GM21737 (cell line): ENCODE results near the gene CCL25.
"Not testable (repeated sequence)": the region's sequence is repeated elsewhere in the genome, so short reads cannot be mapped to it uniquely, and the experiment has no call there.

Experiments
- ATAC-seq: cut with Tn5 transposase; IDR thresholded peaks from one replicate; pipeline ENCODE4 v1.9.1; 2021; ENCODE audit warnings: mild to moderate bottlenecking, moderate library complexity; ENCODE audit not compliant: unreplicated experiment

CCL25 gene, protein sequence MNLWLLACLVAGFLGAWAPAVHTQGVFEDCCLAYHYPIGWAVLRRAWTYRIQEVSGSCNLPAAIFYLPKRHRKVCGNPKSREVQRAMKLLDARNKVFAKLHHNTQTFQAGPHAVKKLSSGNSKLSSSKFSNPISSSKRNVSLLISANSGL

DNA sequence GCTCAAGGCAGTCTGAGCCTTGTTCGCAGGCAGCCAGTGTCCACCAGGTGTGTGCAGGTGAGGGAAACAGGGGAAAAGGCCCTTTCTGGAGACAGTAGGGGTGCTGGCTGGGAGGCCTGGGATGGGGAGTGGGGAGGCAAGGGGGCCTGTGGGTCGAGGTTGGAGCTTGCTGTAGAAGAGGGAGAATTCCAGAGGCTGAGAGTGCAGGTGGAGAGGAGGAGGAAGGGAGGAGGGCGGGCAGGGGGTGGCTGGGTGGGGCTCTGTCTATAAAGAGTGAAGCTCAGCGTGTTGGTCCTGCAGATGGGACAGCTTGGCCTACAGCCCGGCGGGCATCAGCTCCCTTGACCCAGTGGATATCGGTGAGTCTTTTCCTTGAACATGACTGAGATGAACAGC, at the start of gene CCL25:
CCL25 (plus strand) TSS at position 297 of the 396 bp plus-strand sequence. CDS start 290 bp downstream, outside the sequence.
- no peak for ATAC-seq

DNA sequence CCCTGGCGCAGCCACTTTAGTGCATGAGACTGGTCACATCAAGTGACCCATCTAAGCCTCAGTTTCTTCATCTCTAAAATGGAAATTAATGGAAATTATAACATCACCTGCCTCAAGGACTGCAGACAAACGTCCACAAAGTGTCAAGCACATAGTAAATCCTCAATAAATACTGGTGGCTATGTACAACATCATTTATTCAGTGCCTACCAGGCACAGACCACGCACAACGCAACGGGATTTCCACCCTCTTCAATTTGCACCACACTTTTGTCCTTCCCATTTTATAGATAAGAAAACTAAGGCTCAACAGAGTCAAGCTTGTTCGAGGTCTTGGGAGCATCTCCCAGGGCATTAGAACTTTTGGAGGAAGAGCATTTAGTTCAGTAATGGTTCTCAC, 48.6 kb upstream of the CCL25 start:
- ATAC-seq: no peak

DNA sequence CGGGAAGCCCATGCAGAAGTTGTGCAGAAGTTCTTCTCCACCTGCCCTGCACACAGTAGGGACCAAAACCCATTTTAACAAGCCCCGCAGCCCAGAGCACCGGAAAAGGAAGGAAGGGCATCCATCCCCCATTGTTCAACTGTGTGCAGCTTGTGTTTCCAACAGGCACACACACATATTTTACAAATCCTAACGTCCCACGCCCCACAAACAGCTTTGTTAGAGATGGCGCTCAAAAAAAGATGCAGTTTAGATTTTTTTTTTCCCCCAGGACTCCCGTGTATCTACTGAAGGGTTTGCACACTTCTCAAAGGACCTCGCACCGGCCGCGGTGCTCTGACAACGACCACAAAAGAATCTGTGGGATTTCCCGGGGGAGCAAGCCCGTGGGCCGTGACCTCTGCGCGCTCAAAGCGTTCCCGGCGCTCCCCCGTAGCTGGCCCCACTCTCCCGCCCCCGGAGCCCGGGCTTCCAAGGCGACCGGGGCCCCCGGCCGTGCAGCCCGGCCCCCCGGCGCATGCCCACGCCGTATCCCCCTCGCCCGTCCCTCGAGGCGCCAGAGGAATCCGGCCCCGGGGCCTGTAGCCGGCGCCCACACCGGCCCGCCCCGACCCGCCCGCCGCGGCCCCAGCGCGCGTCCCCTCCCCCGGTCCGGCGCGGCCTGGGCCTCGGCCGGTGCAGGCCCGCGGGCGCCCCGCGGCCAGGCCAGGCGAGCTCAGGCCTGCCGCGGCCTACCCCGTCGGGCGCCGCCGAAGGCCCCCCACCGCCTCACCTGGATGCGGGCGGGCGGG, 47.6 kb upstream of the CCL25 start:
- ATAC-seq: peak; percentile 5

DNA sequence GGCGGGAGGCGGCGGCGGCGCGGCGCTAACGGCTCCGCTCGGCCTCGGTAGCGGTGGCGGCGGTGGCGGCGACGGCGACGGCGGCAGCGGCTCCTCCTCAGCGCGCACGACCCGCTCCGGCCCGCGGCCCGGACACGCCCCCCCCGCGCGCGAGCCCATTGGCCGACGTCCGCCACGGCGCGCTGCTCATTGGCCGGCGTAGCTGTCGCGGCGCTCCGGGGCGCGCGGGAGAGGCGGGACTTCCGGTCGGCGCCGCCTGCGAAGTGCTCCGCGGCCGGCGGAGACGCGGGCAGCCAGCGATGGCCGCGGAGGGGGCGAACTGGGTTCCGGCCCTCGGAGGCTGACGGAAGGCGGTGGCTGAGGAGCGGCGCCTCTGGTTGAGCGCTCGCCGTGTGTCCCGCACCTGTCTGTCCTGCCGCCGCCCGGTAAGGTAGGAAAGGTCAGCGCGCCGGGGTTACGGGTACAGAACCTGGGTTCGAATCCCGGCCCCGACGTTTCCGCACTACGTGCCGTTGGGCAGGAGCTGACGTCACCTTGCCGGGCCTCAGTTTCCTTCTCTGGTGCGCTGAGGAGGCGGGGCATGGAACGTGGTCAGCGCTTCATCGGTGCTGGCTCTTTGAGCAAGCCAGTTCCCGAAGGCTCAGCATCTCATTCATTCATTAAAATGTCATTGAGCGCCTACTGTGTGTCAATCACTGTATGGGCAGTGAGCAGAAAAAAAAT, 46.9 kb upstream of the CCL25 start, which contains the start of gene ELAVL1:
ELAVL1 (minus strand) TSS at position 108 of the 723 bp plus-strand sequence. CDS start 13,826 bp downstream, outside the sequence.
- ATAC-seq: peak; percentile 67

DNA sequence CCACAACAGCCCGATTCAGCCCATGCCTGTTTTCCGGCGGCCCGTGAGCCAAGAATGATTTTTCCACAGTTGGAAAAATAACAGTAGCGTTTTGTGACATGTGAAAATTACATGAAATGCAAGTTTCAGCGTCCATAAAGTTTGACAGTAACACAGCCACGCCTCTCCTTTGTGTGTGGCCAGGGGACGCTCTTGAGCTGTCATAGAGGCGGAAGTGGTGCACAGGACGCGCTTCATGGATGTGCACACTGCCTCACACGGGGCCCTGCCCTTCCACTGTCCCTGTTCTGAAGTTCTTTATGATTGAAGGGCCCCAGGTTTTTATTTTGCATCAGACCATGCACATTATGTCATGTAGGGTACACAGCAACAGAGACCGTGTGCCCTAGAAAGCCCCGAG, 34.8 kb upstream of the CCL25 start:
- no peak for ATAC-seq

DNA sequence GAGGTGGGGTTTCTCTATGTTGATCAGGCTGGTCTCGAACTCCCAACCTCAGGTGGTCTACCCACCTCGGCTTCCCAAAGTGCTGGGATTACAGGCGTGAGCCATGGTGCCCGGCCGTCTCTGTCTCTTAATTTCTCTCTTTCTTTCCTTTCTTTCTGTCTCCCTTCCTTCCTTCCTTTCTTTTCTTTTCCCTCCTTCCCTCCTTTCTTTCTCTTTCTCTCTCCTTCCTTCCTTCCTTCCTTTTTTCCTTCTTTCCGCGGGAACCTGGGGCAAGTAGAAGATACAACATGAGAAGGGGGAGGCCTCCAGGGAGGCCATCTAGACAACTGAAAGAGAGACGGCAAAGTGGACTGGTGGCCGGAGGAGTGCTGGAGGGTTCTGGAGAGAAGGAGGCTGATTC, 31.9 kb upstream of the CCL25 start:
- ATAC-seq: no peak

DNA sequence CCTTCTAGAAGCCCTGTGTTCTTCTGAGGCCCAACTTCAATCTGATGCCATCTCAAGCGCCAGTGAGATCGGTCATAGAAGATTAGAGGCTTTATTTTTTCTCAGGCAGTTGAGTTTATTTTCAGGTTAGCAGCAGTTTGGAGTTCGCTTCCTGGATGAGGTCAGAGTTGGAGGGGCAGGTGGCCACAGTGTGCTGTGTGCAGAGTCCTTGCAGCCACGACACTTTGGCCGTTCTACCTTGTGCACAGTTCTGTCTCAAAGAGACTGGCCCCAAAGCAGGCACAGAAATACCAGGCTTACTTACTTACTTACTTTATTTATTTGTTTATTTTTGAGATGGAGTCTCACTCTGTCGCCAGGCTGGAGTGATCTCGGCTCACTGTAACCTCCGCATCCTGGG, 31.2 kb upstream of the CCL25 start:
- no peak for ATAC-seq

DNA sequence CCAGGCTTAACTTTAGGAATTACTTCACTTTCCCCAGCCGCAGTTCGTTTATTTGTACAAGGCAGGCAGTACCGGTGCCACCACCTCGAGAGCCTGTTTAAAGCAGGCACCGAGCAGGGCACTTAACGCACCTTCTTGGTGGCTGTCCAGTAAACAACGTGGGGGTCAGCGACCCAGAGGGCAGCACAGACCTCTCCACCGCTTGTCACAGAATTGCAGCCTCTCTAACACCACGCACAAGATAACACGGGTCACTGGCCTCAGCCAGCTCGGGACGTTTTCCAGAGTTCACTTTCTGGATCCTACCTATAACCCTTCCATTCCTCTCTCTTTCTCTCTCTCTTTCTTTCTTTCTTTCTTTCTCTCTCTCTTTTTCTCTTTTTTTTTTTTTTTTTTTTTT, 30.3 kb upstream of the CCL25 start:
- no peak for ATAC-seq

DNA sequence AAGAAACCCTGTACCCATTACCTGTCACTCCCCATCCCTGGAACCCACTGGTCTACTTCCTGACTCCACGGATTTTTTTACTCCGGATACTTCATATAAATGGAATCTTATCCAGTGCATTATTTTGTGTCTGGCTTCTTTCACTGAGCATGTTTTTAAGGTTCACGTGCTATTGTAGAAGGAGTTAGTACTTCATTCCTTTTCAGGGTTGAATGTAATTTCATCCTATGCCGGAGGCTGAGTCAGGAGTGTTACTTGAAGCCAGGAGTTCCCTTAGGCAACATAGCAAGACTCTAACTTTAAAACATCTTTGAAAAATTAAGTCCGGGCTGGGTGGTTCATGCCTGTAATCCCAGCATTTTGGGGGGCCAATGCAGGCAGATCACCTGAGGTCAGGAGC, 29.2 kb upstream of the CCL25 start:
- no peak for ATAC-seq

DNA sequence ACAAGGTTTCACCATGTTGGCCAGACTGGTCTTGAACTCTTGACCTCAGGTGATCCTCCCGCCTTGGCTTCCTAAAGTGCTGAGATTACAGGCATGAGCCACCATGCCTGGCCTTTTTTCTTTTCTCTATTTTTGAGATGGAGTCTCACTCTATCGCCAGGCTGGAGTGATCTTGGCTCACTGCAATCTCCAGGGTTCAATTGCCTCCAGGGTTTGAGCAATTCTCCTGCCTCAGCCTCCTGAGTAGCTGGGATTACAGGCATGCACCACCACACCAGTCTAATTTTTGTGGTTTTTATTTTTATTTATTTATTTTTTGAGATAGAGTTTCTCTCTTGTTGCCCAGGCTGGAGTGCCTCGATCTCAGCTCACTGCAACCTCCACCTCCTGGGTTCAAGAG, 28.3 kb upstream of the CCL25 start:
- ATAC-seq: not testable (repeated sequence)

DNA sequence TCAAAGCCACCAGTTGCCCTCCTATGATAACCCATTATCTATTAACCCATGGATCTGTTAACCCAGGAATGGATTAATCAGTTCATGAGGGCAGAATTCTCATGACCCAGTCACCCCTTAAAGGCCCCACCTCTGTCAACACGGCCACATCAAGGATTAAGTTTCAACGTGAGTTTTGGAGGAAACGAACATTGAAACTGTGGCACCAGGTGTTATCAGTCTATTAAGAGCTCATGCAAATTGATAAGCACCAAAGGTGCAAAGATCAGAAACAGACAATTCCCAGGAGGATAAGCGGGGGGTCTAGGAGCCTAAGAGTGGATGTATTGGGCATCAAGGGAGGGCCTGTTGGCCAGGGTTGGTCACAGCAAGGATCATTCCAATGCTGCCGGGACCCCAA, 27.2 kb upstream of the CCL25 start:
- no peak for ATAC-seq

DNA sequence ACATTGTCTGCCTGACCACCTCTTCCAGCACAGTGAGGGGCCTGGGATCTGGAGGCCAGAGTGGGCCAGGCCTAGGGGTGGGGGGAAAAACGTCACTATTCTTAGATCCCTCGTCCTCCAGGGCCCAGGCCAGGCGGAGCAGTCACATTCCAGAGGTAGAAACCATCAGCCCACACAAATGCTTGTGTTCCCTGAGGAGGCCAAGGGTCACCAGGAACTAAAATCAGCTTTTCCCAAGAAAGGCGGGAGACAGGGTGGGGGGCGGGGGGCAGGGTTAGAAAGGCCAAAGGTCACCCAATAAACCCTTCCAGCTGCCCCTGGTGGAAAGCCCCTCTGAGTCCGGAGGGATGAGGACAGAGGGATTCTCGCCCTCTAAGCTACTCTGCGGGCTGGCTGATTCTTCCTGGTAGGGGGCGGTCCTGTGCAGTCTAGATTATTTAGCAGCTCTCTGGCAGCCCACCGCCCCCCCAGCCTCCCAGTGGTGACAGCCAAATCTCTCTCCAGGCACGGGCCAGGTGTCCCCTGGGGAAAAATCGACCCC, 23.5 kb upstream of the CCL25 start:
- no peak for ATAC-seq

DNA sequence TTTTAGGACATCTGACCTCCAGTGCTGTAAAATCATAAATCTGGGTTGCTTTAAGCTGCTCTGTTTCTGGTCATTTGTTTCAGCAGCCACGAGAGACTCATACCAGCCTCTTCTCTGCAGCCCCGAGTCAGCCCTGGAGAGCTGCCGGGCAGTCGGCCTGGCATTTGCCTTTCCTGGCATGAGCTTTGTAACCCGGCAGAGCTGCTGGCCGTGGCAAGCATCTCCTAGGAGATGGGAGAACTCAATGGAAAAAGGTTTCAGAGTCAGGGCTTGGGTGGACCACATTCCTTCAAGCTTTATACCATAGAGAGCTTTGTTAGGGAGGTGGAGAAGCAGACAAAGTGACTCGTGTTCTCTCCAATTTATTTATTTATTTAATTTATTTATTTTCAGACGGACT, 21.6 kb upstream of the CCL25 start:
- no peak for ATAC-seq

DNA sequence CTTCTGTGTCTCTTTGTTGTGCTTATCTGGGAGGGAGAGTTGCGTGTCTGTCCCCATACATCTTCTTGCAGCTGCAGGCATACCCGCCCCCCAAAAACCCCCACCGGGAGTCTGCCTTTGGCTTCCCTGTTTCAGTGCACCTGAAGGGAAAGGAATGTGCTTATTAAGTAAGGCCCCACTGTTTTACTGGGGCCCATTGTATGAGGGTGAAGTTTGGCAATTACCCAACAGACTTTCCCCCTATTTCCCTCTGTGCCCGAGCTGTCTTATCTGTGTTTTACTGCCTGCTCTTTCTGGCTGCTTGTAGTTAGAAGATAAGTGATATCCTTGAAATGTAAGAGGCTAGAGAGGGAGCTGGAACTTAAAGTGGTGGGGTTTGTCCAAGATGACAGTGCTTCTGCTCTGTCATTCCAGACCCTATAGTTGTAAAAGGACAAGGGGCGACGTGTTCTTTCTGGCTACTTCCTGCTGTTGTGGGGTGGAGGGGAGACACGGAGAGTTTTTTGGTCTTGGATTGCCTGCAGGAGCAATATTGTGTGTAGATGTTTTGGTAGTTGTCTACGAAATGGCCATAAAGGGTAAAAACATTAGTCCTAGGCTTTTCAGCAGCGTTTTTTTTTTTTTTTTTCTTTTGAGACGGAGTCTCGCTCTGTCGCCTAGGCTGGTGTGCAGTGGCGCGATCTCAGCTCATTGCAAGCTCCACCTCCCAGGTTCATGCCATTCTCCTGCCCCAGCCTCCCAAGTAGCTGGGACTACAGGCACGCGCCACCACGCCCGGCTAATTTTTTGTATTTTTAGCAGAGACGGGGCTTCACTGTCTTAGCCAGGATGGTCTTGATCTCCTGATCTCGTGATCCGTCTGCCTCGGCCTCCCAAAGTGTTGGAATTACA, 19.0 kb upstream of the CCL25 start:
- ATAC-seq: not testable (repeated sequence)

DNA sequence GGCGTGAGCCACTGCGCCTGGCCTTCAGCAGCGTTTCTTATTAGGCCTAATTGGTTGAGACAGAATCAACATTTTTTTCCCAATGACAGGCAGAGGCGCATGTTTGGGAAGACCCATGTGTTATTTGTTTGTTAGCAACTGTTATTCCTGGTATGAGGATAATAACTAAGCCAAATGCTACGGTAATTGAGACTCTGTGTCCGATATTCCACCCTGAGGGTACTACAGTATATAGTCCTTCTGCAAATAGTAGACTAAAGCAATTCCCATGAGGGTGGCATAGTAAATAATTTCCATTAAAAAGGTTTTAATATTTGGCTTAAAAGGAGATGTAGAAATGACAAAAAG, 18.4 kb upstream of the CCL25 start:
- no peak for ATAC-seq

DNA sequence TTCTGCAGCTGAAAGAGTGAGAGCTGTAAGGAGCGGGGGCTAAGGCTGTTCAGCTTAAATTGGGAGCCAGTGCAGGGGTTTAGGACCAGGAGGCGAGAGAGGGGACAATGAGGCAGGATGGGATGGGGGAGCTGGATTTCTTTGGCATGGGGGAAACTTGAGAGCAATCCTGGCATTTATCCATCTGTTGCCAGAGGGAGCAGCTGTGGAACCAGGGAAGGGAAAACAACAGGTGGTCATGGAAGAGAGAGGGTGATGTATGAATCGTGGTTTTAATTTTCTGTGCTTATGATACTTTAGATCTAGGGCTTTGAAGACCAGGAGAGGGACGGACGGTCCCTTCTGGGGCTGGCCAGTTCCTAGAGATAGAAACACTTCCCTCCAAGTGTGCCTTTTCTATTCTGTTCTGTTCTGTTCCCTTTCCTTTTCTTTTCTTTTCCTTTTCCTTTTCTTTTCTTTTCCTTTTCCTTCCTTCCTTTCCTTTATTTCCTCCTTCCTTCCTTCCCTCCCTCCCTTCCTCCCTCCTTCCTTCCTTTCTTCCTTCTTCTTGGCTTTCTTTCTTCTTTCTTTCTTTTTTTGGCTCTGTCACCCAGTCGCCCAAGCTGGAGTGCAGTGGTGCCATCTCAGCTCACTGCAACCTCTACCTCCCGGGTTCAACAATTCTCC, 16.0 kb upstream of the CCL25 start:
- ATAC-seq: no peak

DNA sequence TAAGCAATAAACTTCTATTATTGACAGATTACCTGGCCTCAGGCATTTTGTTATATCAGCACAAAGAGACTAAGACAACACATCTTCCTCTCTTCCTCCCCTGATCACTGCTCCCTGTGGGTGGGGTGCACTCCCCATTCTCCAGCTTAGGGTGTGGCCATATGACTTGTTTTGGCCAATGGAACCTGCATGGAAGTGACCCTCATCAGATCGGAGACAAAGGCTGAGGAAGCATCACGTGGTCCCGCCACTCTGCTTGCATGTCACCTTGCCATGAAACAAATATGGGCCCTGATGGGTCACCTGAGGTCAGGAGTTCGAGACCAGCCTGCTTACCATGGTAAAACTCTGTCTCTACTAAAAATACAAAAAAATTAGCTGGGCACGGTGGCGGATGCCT, 13.7 kb upstream of the CCL25 start:
- ATAC-seq: no peak

DNA sequence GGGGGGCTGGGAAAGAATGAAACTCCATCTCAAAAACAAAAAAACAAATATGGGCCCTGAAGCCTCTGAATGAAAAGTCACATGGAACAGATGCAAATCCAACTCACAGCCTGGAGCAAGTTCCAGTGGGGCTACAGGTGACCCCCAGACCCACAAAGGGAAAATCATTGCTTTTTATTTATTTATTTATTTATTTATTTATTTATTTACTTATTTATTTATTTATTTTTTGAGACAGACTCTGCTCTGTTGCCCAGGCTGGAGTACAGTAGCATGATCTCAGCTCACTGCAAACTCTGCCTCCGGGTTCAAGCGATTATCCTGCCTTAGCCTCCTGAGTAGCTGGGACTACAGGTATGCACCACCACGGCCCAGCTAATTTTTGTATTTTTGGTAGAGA, 13.3 kb upstream of the CCL25 start:
- ATAC-seq: no peak

DNA sequence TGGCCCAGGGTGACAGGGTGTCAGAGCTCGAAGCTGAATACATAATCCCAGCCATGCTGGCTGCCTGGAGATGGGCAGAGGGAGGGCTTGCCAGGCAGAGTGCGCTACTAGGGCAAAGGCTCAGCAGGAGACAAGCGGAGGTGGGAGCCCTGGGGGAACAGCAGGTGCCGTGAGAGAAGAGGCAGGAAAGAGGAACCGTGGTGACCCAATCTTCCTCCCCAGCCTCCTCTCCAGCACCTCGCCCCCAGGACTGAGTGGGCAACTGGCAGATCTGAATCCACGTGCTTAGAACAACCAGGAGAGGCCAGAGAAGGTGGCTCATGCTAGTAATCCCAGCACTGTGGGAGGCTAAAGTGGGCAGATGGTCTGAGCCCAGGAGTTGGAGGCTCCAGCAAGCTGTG, 11.0 kb upstream of the CCL25 start:
- ATAC-seq: no peak

DNA sequence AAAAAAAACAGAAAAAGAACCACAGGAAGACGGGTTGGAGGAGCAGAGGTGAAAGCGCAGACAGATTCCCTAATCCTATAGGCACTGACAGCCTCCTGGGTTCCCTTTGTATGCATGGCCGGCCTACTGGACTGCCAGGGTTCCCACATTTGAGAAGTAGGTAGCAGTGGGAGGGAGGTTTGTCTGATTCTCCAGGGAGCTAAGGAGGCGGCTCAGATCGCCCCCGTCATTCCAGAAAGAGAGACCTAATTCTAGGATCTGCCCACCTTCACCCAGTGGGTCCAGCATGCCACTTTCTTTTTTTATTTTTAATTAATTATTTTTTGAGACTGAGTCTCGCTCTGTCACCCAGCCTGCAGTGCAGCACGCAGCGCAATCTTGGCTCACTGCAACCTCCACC, 9.7 kb upstream of the CCL25 start:
- no peak for ATAC-seq
